H1 (cell line): Measurements from ENCODE around the gene NIT2. TPM values are rescaled to one million over a fixed set of nuclear protein-coding genes. Genes with fewer than 3 reads are reported as not detected.

Experiments used
- CTCF ChIA-PET: fragments of 300-600 bp; sonication (Branson Sonifier 250); formaldehyde crosslinking; loops from one replicate; lab custom pipeline; 2021; ENCODE audit not compliant: partially characterized antibody; lab: Charles Lee
- POLR2A ChIA-PET: fragments of 300-600 bp; sonication (Branson Sonifier 250); formaldehyde crosslinking; loops from one replicate; lab custom pipeline; 2021; ENCODE audit warnings: inconsistent platforms; ENCODE audit not compliant: partially characterized antibody; lab: Charles Lee
- DNase-seq, 2 experiments: peaks; one replicate each; pipeline versions ENCODE4 v3.0.0 to v3.0.0-alpha.2; 2010 to 2022; ENCODE audit warnings: low spot score in 2 of 2, low read depth in 1 of 2, mixed read lengths in 1 of 2
- FAIRE-seq: peaks from 2 replicates; lab custom pipeline; 2011; peaks lifted over from hg19 to GRCh38; lab: Jason Lieb, UNC
- H2AFZ ChIP-seq: 2 replicates; pipeline ENCODE4 v1.8.1; 2012; ENCODE audit warnings: low read length, inconsistent platforms
- H2AK5ac ChIP-seq: 2 replicates; pipeline ENCODE4 v1.6.1; 2013; ENCODE audit warnings: low read depth, low read length
- H2BK120ac ChIP-seq: replicated peaks from 2 replicates; pipeline ENCODE3; 2013; ENCODE audit warnings: low read depth, low read length, inconsistent platforms
- H2BK12ac ChIP-seq: 2 replicates; pipeline ENCODE4 v1.6.1; 2013; ENCODE audit warnings: low read depth, low read length
- H2BK15ac ChIP-seq: 2 replicates; pipeline ENCODE4 v1.6.1; 2013; ENCODE audit warnings: low read length
- H2BK20ac ChIP-seq: 2 replicates; pipeline ENCODE4 v1.6.1; 2013; ENCODE audit warnings: low read length
- H2BK5ac ChIP-seq: 2 replicates; pipeline ENCODE4 v1.6.1; 2013; ENCODE audit warnings: low read depth, low read length
- H3K14ac ChIP-seq: 2 replicates; pipeline ENCODE4 v1.6.1; 2013; ENCODE audit warnings: inconsistent platforms; ENCODE audit not compliant: insufficient read length
- H3K18ac ChIP-seq: 2 replicates; pipeline ENCODE4 v1.6.1; 2013; ENCODE audit warnings: low read length; ENCODE audit errors: extremely low read depth
- H3K23ac ChIP-seq: 2 replicates; pipeline ENCODE4 v1.6.1; 2013; ENCODE audit warnings: inconsistent platforms; ENCODE audit not compliant: insufficient read length
- H3K23me2 ChIP-seq: 2 replicates; pipeline ENCODE4 v1.6.1; 2013; ENCODE audit warnings: low read depth, low read length
- H3K27ac ChIP-seq: 2 replicates; pipeline ENCODE4 v1.6.1; 2011; ENCODE audit warnings: low read depth, low read length, inconsistent platforms
- H3K27me3 ChIP-seq, 4 experiments: replicated peaks in 1 of 4; 1 replicate in 1 of 4; 2 replicates in 3 of 4; pipeline versions ENCODE4 v1.6.1 to v1.8.1; 2011 to 2013; ENCODE audit warnings: low read length in 3 of 4, mild to moderate bottlenecking in 3 of 4, inconsistent platforms in 2 of 4, mixed read lengths in 2 of 4, moderate library complexity in 1 of 4; ENCODE audit not compliant: control insufficient read depth in 3 of 4, insufficient read depth in 3 of 4; ENCODE audit errors: extremely low read depth in 1 of 4
- H3K36me3 ChIP-seq, 4 experiments: 2 replicates each; pipeline versions ENCODE4 v1.6.1 to v1.8.1; 2011 to 2013; ENCODE audit warnings: mild to moderate bottlenecking in 4 of 4, low read length in 3 of 4, moderate library complexity in 2 of 4, control low read depth in 1 of 4, inconsistent platforms in 1 of 4; ENCODE audit not compliant: insufficient read depth in 4 of 4, control insufficient read depth in 2 of 4
- H3K4ac ChIP-seq: replicated peaks from 2 replicates; pipeline ENCODE3; 2013; ENCODE audit warnings: low read length, low read depth, mixed read lengths, inconsistent platforms; ENCODE audit not compliant: insufficient read length
- H3K4me1 ChIP-seq, 4 experiments: replicated peaks in 1 of 4; 1 replicate in 1 of 4; 2 replicates in 3 of 4; pipeline versions ENCODE4 v1.6.1 to v1.8.1; 2011 to 2013; ENCODE audit warnings: low read length in 3 of 4, inconsistent platforms in 2 of 4, mixed read lengths in 1 of 4; ENCODE audit not compliant: insufficient read depth in 4 of 4, control insufficient read depth in 3 of 4
- H3K4me2 ChIP-seq, 2 experiments: 2 replicates each; pipeline versions ENCODE4 v1.6.1 to v1.8.1; 2011 to 2013; ENCODE audit warnings: low read depth in 2 of 2, low read length in 2 of 2, control low read depth in 1 of 2, inconsistent platforms in 1 of 2, mild to moderate bottlenecking in 1 of 2; ENCODE audit not compliant: insufficient read depth in 1 of 2
- H3K4me3 ChIP-seq, 4 experiments: fragments of 200-600, 300-600 bp in 1 of 4; sonication (generic), shearing (Covaris generic), sonication (Bioruptor Twin) in 1 of 4; 2 replicates each; pipeline versions ENCODE4 v1.5.1 to v1.8.1; 2011 to 2016; ENCODE audit warnings: low read length in 4 of 4, low read depth in 3 of 4, control low read depth in 2 of 4, inconsistent platforms in 2 of 4, mild to moderate bottlenecking in 2 of 4, mixed read lengths in 1 of 4, moderate library complexity in 1 of 4; ENCODE audit not compliant: insufficient read depth in 2 of 4; ENCODE audit errors: extremely low read depth in 1 of 4
- H3K56ac ChIP-seq: replicated peaks from 2 replicates; pipeline ENCODE3; 2013; ENCODE audit warnings: low read depth, mild to moderate bottlenecking, mixed read lengths, low read length, inconsistent platforms; ENCODE audit not compliant: insufficient read length
- H3K79me1 ChIP-seq: 2 replicates; pipeline ENCODE4 v1.6.1; 2013; ENCODE audit warnings: low read depth, low read length, control low read depth
- H3K79me2 ChIP-seq, 2 experiments: 2 replicates each; pipeline versions ENCODE4 v1.6.1 to v1.8.1; 2012 to 2013; ENCODE audit warnings: low read length in 2 of 2, mild to moderate bottlenecking in 2 of 2, inconsistent platforms in 1 of 2; ENCODE audit not compliant: insufficient read depth in 2 of 2, control insufficient read depth in 1 of 2
- H3K9ac ChIP-seq, 4 experiments: replicated peaks in 1 of 4; 1 replicate in 1 of 4; 2 replicates in 3 of 4; pipeline versions ENCODE4 v1.6.1 to v1.8.1; 2011 to 2013; ENCODE audit warnings: low read depth in 3 of 4, low read length in 3 of 4, control low read depth in 2 of 4, mild to moderate bottlenecking in 2 of 4, moderate library complexity in 2 of 4, inconsistent platforms in 1 of 4; ENCODE audit errors: extremely low read depth in 1 of 4
- H3K9me3 ChIP-seq, 2 experiments: 2 replicates each; pipeline versions ENCODE4 v1.6.1 to v1.8.1; 2012 to 2013; ENCODE audit warnings: mild to moderate bottlenecking in 2 of 2, moderate library complexity in 2 of 2, control low read depth in 1 of 2, inconsistent platforms in 1 of 2, low read depth in 1 of 2, low read length in 1 of 2, mixed read lengths in 1 of 2; ENCODE audit not compliant: insufficient read depth in 2 of 2
- H4K20me1 ChIP-seq, 2 experiments: replicated peaks in 1 of 2; 2 replicates each; pipeline versions ENCODE3 to v1.8.1; 2011 to 2013; ENCODE audit warnings: inconsistent platforms in 2 of 2, low read length in 2 of 2, mild to moderate bottlenecking in 1 of 2; ENCODE audit not compliant: insufficient read depth in 2 of 2, control insufficient read depth in 1 of 2
- H4K5ac ChIP-seq: 2 replicates; pipeline ENCODE4 v1.6.1; 2013; ENCODE audit warnings: low read length, low read depth, mixed read lengths, inconsistent platforms; ENCODE audit not compliant: insufficient read length
- H4K8ac ChIP-seq: 2 replicates; pipeline ENCODE4 v1.8.0; 2013; ENCODE audit warnings: mild to moderate bottlenecking, moderate library complexity, low read length, inconsistent platforms; ENCODE audit not compliant: insufficient read depth; ENCODE audit errors: extremely low read depth
- H4K91ac ChIP-seq: replicated peaks from 2 replicates; pipeline ENCODE3; 2013; ENCODE audit warnings: low read length, mixed read lengths, inconsistent platforms; ENCODE audit not compliant: insufficient read length
- CBX5 ChIP-seq: fragments of 300-800, 300-1000 bp; sonication (generic); IDR thresholded peaks from 2 replicates; pipeline ENCODE4 v1.7.1; 2016; ENCODE audit warnings: antibody characterized with exemption, low read length, low read depth
- HDAC6 ChIP-seq: IDR thresholded peaks from one replicate; pipeline ENCODE4 v1.7.1; 2012; ENCODE audit warnings: low read depth, mild to moderate bottlenecking, inconsistent platforms, low read length, moderate library complexity
- RNF2 ChIP-seq: fragments of 200-900, 300-1000 bp; sonication (generic); IDR thresholded peaks from 2 replicates; pipeline ENCODE4 v1.7.1; 2016; ENCODE audit warnings: borderline replicate concordance, low read depth, mild to moderate bottlenecking, antibody characterized with exemption, low read length; ENCODE audit not compliant: poor library complexity, severe bottlenecking; ENCODE audit errors: missing control alignments
- WGBS, 2 experiments: shearing (Covaris generic) in 1 of 2; methylation state at CpG; one replicate each; pipeline versions ENCODE4 v1.1.6 to v1.1.7; 2013 to 2015; ENCODE audit warnings: low lambda C conversion rate in 2 of 2, mixed read lengths in 2 of 2, inconsistent platforms in 1 of 2, low coverage in 1 of 2, missing lambda C conversion rate in 1 of 2; ENCODE audit not compliant: insufficient replicate concordance in 2 of 2, insufficient coverage in 1 of 2, insufficient read length in 1 of 2; ENCODE audit errors: extremely low coverage in 1 of 2, missing lambda C conversion rate in 1 of 2; 5-methylcytosine and 5-hydroxymethylcytosine counted together
- polyA plus RNA-seq, 7 experiments: library from polyadenylated mRNA; depleted of rRNA in 3 of 7; stranded (reverse) in 5 of 7; unstranded in 2 of 7; fragments of >200 nt in 5 of 7; fragments of 200-250 nt in 2 of 7; gene quantifications; 1 replicate in 5 of 7; 2 replicates in 1 of 7; 4 replicates in 1 of 7; pipeline versions ENCODE4 v1.2.1 to v1.2.3, GENCODE V29; 2011 to 2013; ENCODE audit warnings: missing spikeins in 2 of 7, mixed read lengths in 2 of 7
- total RNA-seq: library from RNA; stranded (reverse); fragmentation: NEBNext Ultra II Directional; extraction: Animal tissue kit (Norgen Biotek cat#: 25700); gene quantifications from 2 replicates; pipeline ENCODE4 v1.2.1, GENCODE V29; 2021

NIT2 gene
- total and polyA plus RNA-seq, 2 of the 8 experiments (the other 6 are each of a cell fraction or from before 2014, with no cell fraction given): 15.2 to 25.3 TPM

DNA sequence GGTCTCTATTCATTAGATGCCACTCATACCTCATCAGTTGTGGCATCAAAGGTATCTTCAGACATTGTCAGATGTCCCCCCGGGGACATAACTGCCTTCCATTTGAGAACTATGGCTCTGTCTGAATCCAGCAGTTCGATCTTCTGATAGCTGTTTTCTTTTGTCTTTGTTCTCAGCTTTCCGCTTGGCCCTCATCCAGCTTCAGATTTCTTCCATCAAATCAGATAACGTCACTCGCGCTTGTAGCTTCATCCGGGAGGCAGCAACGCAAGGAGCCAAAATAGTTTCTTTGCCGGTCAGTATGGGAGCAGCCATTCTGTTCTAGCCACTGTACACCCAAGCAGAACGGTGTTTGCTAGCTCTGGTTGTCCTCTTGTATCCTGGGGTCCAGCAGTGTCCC is 4.4 kb downstream of the NIT2 start:
- no peak overlapping the region for H2BK120ac ChIP-seq
- no peaks in the 10 kb centered on the region; a peak in 2 of 7 replicates for H3K27me3 ChIP-seq
- H3K27ac ChIP-seq: no peak overlapping the region
- no peak for FAIRE-seq
- no peak for DNase-seq
- no peak overlapping the region for H4K8ac ChIP-seq
- POLR2A ChIA-PET: interaction anchor here (1.2 to 2.2 kb wide), 3 partner anchors 10 to 62 kb away, joined by 4 to 7 read pairs (median 5); partner anchors contain the start of genes LNP1 and TOMM70
- no peak overlapping the region for H2BK12ac ChIP-seq
- CTCF ChIA-PET: interaction anchor here (0.7 to 1.8 kb wide), 5 partner anchors 11 to 506 kb away, joined by 3 to 5 read pairs (median 3); no protein-coding TSS in a partner anchor
- H2BK5ac ChIP-seq: no peak overlapping the region
- H2AK5ac ChIP-seq: no peak overlapping the region
- H3K14ac ChIP-seq: no peak overlapping the region
- H4K91ac ChIP-seq: no peak overlapping the region
- H2BK20ac ChIP-seq: no peak overlapping the region
- peaks cover 0 to 3% (median 0%) of the 10 kb centered on the region in 4 experiments; a peak in 1 of 8 replicates for H3K36me3 ChIP-seq
- no peak overlapping the region for H4K5ac ChIP-seq
- H3K23me2 ChIP-seq: peaks cover 4% of the 10 kb centered on the region; the same call in 1 of the 2 replicates
- no peak overlapping the region for H2AFZ ChIP-seq
- H3K4ac ChIP-seq: no peak overlapping the region
- no peak overlapping the region for H2BK15ac ChIP-seq
- H3K4me1 ChIP-seq: peaks cover 0 to 6% (median 4%) of the 10 kb centered on the region in 4 experiments; a peak in 5 of 7 replicates
- no peak overlapping the region for H3K9ac ChIP-seq
- no peaks in the 10 kb centered on the region; the same call in 1 of the 2 replicates for H3K79me1 ChIP-seq
- no peak overlapping the region for H3K18ac ChIP-seq
- no peak overlapping the region for H3K4me3 ChIP-seq
- no peaks in the 10 kb centered on the region for H3K9me3 ChIP-seq
- H3K56ac ChIP-seq: no peak overlapping the region
- TF ChIP-seq RNF2: no peak
- no peak for TF ChIP-seq CBX5
- no peak for TF ChIP-seq HDAC6
- no peak overlapping the region for H3K23ac ChIP-seq
- 93% methylated on average over 10 of the region's 10 CpGs; no CpG with 5 or more reads in 1 of the 2 experiments for WGBS, 2 experiments
- no peaks in the 10 kb centered on the region for H4K20me1 ChIP-seq
- no peak overlapping the region for H3K4me2 ChIP-seq
- H3K79me2 ChIP-seq: no peaks in the 10 kb centered on the region
